Chondrocyte (in vitro differentiated cells): ENCODE results near the gene NPY4R. TPM values are rescaled to one million over a fixed set of nuclear protein-coding genes. Genes with fewer than 3 reads are reported as not detected.
A peak's percentile ranks its signal among the peaks of the same experiment; 100 is the strongest.
"Not testable (repeated sequence)": the region's sequence is repeated elsewhere in the genome, so short reads cannot be mapped to it uniquely, and the experiment has no call there.

Source experiments
- DNase-seq: peaks from one replicate; pipeline ENCODE4 v3.0.0; 2021; ENCODE audit warnings: mixed read lengths, low spot score
- H3K27ac Mint-ChIP-seq: one replicate; pipeline ENCODE4 v1.8.0; 2021; ENCODE audit warnings: mild to moderate bottlenecking, moderate library complexity, mixed read lengths; ENCODE audit not compliant: unreplicated experiment
- H3K27me3 Mint-ChIP-seq: 2 replicates; pipeline ENCODE4 v1.8.0; 2021; ENCODE audit warnings: low read depth, mixed read lengths
- H3K36me3 Mint-ChIP-seq: 2 replicates; pipeline ENCODE4 v1.8.0; 2021; ENCODE audit warnings: low read depth, mixed read lengths
- H3K4me1 Mint-ChIP-seq: 2 replicates; pipeline ENCODE4 v1.8.0; 2021; ENCODE audit warnings: low read depth, mild to moderate bottlenecking, mixed read lengths
- H3K4me3 Mint-ChIP-seq: one replicate; pipeline ENCODE4 v1.8.0; 2021; ENCODE audit warnings: mild to moderate bottlenecking, moderate library complexity, mixed read lengths; ENCODE audit not compliant: unreplicated experiment
- H3K9me3 Mint-ChIP-seq: 2 replicates; pipeline ENCODE4 v1.8.0; 2021; ENCODE audit warnings: low read depth, mixed read lengths
- total RNA-seq: library from RNA; stranded (reverse); gene quantifications from 3 replicates; pipeline ENCODE4 v1.2.1, GENCODE V29; 2021
- TF ChIP-seq, protein P1 (sequence below): fragments of 200-600 bp; sonication (generic); IDR thresholded peaks from 2 replicates; pipeline ENCODE4 v1.5.0; 2021; ENCODE audit warnings: antibody characterized with exemption, mild to moderate bottlenecking, moderate library complexity

The NPY4R gene
- total RNA-seq, 1 donor from 2014 or later, result 0.30 TPM

GRCh38 chr10:46497401-46497800 lies 31.6 kb upstream of the NPY4R start:
- DNase-seq, H3K4me3 Mint-ChIP-seq, H3K36me3 Mint-ChIP-seq, H3K4me1 Mint-ChIP-seq, H3K27me3 Mint-ChIP-seq, H3K27ac Mint-ChIP-seq, H3K9me3 Mint-ChIP-seq: not testable (repeated sequence)

DNA sequence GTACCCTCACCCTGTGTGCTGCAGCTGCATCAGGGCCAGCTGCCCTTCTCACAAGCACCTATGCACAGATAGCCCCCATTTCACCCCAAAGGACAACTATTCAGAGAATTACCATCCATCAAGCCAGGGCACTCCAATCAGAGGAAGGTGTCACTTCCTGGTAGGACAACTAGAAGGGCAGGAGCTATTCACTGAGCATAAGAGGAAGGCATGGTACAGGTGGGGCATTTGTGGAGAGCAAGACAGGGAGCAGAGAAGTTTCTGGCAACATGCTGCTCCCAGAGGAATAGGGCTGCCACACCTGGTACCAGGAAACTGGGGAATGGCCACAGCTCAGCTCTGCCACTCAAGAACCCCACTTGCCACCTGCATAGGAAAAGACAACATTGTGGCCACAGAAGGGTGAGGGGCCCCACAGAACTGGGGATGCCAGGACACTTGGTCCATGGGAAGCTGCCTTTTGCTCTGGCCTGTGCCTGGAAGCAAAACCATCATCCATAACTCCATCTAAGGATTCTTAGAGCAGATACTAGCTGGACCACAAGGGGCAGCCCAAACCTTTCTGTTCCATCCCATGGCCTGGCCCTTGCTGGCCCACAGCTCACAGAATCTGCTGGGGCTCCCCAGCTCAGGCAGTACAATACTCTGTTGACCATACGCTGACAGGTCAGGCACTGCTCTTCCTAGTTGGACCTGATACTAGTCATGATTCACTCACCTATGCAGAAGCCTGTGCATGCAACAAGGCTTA lies 25.8 kb upstream of the NPY4R start:
- H3K36me3 Mint-ChIP-seq, H3K4me1 Mint-ChIP-seq, H3K27me3 Mint-ChIP-seq, H3K4me3 Mint-ChIP-seq, H3K9me3 Mint-ChIP-seq, H3K27ac Mint-ChIP-seq, DNase-seq: not testable (repeated sequence)

DNA sequence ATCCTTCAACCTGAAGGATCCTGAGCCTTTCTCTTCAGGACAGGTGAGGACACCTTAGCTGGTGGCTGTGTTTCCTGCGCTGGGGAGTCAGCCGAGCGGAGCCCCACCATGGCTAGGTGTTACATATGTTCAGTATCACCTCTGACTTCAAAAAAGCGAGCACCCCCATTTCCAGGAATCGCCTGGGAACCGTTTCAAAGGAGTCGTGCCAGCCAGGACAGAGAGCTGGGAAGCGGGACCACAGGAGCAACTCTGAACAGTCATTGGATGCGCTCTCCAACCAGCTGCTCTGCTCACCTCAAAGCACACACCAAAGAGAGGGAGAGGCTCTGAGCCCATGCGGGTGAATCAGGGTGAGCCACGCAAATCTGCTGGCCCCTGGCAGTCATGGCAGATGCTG lies 24.5 kb upstream of the NPY4R start:
- H3K27me3 Mint-ChIP-seq, H3K9me3 Mint-ChIP-seq, H3K4me1 Mint-ChIP-seq, DNase-seq, H3K4me3 Mint-ChIP-seq, H3K36me3 Mint-ChIP-seq, H3K27ac Mint-ChIP-seq: not testable (repeated sequence)

GRCh38 chr10:46486459-46486858 lies 20.7 kb upstream of the NPY4R start:
- H3K27ac Mint-ChIP-seq, H3K36me3 Mint-ChIP-seq, H3K9me3 Mint-ChIP-seq, H3K4me3 Mint-ChIP-seq, H3K27me3 Mint-ChIP-seq, DNase-seq, H3K4me1 Mint-ChIP-seq: not testable (repeated sequence)

GRCh38 chr10:46474746-46475320 lies 9.1 kb upstream of the NPY4R start:
- not testable (repeated sequence) for H3K36me3 Mint-ChIP-seq, H3K27ac Mint-ChIP-seq, H3K4me3 Mint-ChIP-seq, H3K9me3 Mint-ChIP-seq, DNase-seq, H3K4me1 Mint-ChIP-seq, H3K27me3 Mint-ChIP-seq

DNA sequence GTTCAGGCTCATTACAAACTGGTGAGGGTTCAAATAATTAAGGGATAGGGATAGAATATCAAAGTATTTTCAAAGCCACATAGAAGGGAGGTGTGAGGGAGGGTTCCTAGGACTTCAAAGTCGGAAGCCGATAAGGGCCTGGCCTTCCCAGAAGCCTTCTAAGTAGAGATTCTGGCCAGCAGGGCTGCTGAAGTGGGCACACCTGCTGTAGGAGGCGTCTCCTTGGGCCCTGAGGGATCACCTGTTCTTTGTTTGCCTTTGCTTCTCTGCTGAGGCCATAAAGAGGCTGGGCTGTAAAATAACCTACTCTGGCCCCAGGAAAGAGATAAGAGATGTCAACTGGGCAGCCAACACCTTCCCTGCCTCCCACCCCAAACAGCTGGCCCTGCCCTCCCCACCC lies 8.0 kb upstream of the NPY4R start:
- not testable (repeated sequence) for H3K27me3 Mint-ChIP-seq, H3K4me3 Mint-ChIP-seq, H3K9me3 Mint-ChIP-seq

DNA sequence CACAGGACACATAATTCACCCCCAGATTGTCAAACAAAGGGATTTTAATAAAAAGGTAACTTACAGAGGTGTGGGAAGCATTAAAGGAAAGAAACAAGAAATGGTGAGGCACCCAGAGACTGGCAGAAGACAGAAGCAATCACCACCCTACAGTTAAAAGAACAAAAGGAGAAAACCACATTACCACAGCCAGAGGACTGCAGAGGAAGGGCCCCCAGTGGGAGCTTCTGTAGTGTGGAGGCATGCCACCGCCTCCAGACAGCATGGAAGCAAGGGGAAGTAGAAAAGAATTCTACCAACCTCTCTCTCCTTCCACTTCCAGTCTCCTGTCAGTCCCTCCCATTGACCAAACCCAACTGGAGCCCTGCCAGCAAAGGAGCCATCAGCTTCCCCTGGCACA lies 4.4 kb upstream of the NPY4R start:
- not testable (repeated sequence) for H3K36me3 Mint-ChIP-seq, DNase-seq, H3K27ac Mint-ChIP-seq, H3K4me1 Mint-ChIP-seq, H3K27me3 Mint-ChIP-seq, H3K9me3 Mint-ChIP-seq, H3K4me3 Mint-ChIP-seq

More for the DNA sequence above, 8.0 kb upstream of the NPY4R start:
- H3K27ac Mint-ChIP-seq, DNase-seq, H3K4me1 Mint-ChIP-seq, H3K36me3 Mint-ChIP-seq: not testable (repeated sequence)

GRCh38 chr10:46468119-46468809 lies 2.5 kb upstream of the NPY4R start:
- H3K27me3 Mint-ChIP-seq, H3K4me3 Mint-ChIP-seq, H3K9me3 Mint-ChIP-seq, H3K4me1 Mint-ChIP-seq, H3K27ac Mint-ChIP-seq, H3K36me3 Mint-ChIP-seq, DNase-seq: not testable (repeated sequence)
- TF ChIP-seq, protein P1, sequence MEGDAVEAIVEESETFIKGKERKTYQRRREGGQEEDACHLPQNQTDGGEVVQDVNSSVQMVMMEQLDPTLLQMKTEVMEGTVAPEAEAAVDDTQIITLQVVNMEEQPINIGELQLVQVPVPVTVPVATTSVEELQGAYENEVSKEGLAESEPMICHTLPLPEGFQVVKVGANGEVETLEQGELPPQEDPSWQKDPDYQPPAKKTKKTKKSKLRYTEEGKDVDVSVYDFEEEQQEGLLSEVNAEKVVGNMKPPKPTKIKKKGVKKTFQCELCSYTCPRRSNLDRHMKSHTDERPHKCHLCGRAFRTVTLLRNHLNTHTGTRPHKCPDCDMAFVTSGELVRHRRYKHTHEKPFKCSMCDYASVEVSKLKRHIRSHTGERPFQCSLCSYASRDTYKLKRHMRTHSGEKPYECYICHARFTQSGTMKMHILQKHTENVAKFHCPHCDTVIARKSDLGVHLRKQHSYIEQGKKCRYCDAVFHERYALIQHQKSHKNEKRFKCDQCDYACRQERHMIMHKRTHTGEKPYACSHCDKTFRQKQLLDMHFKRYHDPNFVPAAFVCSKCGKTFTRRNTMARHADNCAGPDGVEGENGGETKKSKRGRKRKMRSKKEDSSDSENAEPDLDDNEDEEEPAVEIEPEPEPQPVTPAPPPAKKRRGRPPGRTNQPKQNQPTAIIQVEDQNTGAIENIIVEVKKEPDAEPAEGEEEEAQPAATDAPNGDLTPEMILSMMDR, result peak; percentile 60

GRCh38 chr10:46463608-46464007 lies 2.1 kb downstream of the NPY4R start:
- H3K36me3 Mint-ChIP-seq, H3K27ac Mint-ChIP-seq, H3K4me1 Mint-ChIP-seq, H3K4me3 Mint-ChIP-seq, H3K27me3 Mint-ChIP-seq, H3K9me3 Mint-ChIP-seq, DNase-seq: not testable (repeated sequence)

DNA sequence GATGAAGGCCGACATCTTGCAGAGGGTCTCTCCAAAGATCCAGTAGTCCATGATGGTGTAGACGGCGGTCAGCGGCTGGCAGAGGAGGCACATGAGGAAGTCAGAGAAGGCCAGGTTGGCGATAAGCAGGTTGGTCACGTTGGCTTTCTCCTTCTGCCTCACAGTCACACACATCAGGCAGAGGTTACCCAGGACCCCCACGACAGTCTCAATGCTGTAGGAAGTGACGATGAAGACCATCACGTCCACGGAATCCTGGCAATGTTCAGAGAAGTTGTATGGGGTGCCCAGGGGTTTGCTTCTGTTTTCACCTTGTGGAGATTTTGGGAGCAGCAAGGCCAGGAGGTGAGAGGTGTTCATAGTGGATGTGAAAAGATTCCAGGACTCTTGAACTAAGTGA lies 3.5 kb downstream of the NPY4R start:
- H3K27ac Mint-ChIP-seq, H3K4me3 Mint-ChIP-seq, H3K36me3 Mint-ChIP-seq, H3K4me1 Mint-ChIP-seq, DNase-seq, H3K9me3 Mint-ChIP-seq, H3K27me3 Mint-ChIP-seq: not testable (repeated sequence)

GRCh38 chr10:46459579-46459978 lies 6.2 kb downstream of the NPY4R start:
- H3K9me3 Mint-ChIP-seq, H3K27me3 Mint-ChIP-seq, H3K27ac Mint-ChIP-seq, DNase-seq, H3K36me3 Mint-ChIP-seq, H3K4me1 Mint-ChIP-seq, H3K4me3 Mint-ChIP-seq: not testable (repeated sequence)

GRCh38 chr10:46457071-46457470 lies 8.7 kb downstream of the NPY4R start:
- not testable (repeated sequence) for H3K9me3 Mint-ChIP-seq, H3K4me1 Mint-ChIP-seq

More at GRCh38 chr10:46457071-46457470, 8.7 kb downstream of the NPY4R start:
- not testable (repeated sequence) for H3K36me3 Mint-ChIP-seq, H3K27ac Mint-ChIP-seq, DNase-seq, H3K4me3 Mint-ChIP-seq, H3K27me3 Mint-ChIP-seq
